ENCODE data around the gene GNB1. TPM values are rescaled to one million over a fixed set of nuclear protein-coding genes. Genes with fewer than 3 reads are reported as not detected.

The GNB1 gene
- total and polyA plus RNA-seq, 2 experiments from 2014 or later: 134 to 175 TPM

DNA sequence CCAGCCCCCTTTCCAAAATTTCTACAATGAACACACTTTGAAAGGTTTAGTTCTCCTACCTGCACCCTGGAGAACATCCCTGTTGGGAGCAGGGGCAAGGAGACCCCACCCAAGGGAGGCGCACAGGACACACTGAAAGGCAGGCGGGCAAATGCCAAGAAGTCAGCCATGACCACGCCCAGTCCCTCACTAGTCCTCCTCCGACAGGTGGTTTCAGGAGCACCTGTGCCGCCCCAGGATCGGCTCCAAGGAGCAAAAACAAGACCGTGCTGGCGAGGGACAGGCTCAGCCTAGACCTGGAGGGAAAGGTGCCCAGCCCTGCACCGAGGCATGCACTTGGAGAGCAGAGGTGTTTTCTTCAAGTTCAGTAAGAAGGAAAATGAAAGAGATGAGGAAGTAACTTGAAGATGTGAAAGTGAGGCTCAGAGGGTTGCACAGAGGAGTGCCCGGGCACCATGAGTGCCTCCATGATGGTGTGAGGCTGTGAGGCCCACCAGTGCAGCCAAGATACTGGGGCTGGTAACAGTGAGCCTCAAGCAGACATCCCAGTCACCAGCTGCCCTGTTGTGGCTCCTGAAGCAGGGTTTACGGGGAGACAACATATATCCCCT is 93.1 kb downstream of the GNB1 start:
- Histone ChIP-seq H3K4me3 (no peak overlapping the region), H3K36me3 (replicated peaks; ENCODE audit: insufficient read depth, low read depth) (peaks cover 4% of the 10 kb centered on the region), H3K4me2 (no peak overlapping the region), H4K20me1 (ENCODE audit: insufficient read depth, poor library complexity, severe bottlenecking) (peaks cover 38% of the 10 kb centered on the region), H3K27ac (no peak overlapping the region), H3K4me1 (ENCODE audit: insufficient read depth) (no peaks in the 10 kb centered on the region), H3K9me3 (ENCODE audit: low read depth) (no peaks in the 10 kb centered on the region), H3K9me2 (replicated peaks; ENCODE audit: insufficient read depth) (no peaks in the 10 kb centered on the region), H3K27me3 (no peaks in the 10 kb centered on the region), H2AFZ (no peak overlapping the region), H3K79me2 (peaks cover 63% of the 10 kb centered on the region)
- WGBS (ENCODE audit: low lambda C conversion rate, missing lambda C conversion rate): 97% methylated on average over 11 of the region's 11 CpGs
- TF ChIP-seq, protein P1, sequence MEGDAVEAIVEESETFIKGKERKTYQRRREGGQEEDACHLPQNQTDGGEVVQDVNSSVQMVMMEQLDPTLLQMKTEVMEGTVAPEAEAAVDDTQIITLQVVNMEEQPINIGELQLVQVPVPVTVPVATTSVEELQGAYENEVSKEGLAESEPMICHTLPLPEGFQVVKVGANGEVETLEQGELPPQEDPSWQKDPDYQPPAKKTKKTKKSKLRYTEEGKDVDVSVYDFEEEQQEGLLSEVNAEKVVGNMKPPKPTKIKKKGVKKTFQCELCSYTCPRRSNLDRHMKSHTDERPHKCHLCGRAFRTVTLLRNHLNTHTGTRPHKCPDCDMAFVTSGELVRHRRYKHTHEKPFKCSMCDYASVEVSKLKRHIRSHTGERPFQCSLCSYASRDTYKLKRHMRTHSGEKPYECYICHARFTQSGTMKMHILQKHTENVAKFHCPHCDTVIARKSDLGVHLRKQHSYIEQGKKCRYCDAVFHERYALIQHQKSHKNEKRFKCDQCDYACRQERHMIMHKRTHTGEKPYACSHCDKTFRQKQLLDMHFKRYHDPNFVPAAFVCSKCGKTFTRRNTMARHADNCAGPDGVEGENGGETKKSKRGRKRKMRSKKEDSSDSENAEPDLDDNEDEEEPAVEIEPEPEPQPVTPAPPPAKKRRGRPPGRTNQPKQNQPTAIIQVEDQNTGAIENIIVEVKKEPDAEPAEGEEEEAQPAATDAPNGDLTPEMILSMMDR (IDR thresholded peaks at IDR 0.05; ENCODE audit: poor library complexity): no peak
- TF ChIP-seq EZH2 (IDR thresholded peaks at IDR 0.05; ENCODE audit: borderline replicate concordance) (no peak), EZH2phosphoT487 (IDR thresholded peaks at IDR 0.05; ENCODE audit: low read depth, severe bottlenecking, unreplicated experiment) (no peak)
- no peak for DNase-seq (ENCODE audit: low spot score)

DNA sequence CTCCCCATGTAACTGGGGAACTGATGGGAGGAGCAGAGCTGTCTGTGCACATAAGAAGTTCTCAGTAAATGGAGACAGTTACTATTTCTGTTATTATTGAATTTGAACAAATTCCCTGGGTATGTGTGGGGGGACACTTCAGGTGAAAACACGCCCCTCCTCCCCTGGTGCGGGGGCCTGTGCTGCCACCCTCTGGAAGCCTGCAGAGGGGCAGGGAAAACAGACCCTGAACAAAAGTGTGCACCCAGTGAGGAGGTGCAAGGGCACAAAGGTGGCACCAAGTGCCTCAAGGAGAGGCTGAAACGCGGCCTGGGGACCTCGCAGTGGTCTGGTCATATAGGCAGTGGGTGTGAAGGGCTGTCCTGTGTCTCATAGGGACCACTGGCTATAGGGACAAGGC is 94.4 kb downstream of the GNB1 start:
- peaks cover 44% of the 10 kb centered on the region for H4K20me1 ChIP-seq (ENCODE audit: insufficient read depth, poor library complexity, severe bottlenecking)

DNA sequence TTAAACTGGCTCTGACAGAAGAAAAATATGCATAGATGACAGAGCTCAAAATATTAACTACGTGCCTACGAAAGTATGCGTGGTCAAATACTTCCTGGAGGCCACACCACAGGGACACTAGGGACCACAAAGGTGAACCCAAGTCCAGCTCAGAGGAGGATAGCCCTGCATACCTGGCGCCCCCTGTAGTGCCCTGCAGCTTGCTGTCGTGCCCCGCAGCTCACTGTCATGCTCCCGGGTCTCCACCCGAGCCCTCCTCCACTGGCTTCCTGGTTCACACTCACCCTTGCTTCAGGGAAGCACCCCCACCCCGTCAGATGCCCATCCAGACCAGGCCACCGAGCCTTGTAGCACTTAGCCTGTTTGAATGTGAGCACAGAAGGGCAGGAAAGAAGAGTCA is 95.9 kb downstream of the GNB1 start:
- TF ChIP-seq, protein P1 (IDR thresholded peaks at IDR 0.05; ENCODE audit: poor library complexity): no peak
- TF ChIP-seq EZH2 (IDR thresholded peaks at IDR 0.05; ENCODE audit: borderline replicate concordance) (no peak), EZH2phosphoT487 (IDR thresholded peaks at IDR 0.05; ENCODE audit: low read depth, severe bottlenecking, unreplicated experiment) (no peak)
- Histone ChIP-seq H4K20me1 (ENCODE audit: insufficient read depth, poor library complexity, severe bottlenecking) (peaks cover 34% of the 10 kb centered on the region), H3K79me2 (peaks cover 45% of the 10 kb centered on the region), H3K9me3 (ENCODE audit: low read depth) (no peaks in the 10 kb centered on the region), H3K4me3 (no peak overlapping the region), H3K4me2 (no peak overlapping the region), H3K27me3 (no peaks in the 10 kb centered on the region), H3K27ac (no peak overlapping the region), H3K4me1 (ENCODE audit: insufficient read depth) (no peaks in the 10 kb centered on the region), H3K36me3 (replicated peaks; ENCODE audit: insufficient read depth, low read depth) (no peaks in the 10 kb centered on the region), H3K9me2 (replicated peaks; ENCODE audit: insufficient read depth) (no peaks in the 10 kb centered on the region), H2AFZ (no peak overlapping the region)
- no peak for DNase-seq (ENCODE audit: low spot score)
- WGBS (ENCODE audit: low lambda C conversion rate, missing lambda C conversion rate): 93% methylated on average over 9 of the region's 10 CpGs

More for the DNA sequence above, 94.4 kb downstream of the GNB1 start:
- H3K9me2 ChIP-seq (replicated peaks; ENCODE audit: insufficient read depth): no peaks in the 10 kb centered on the region
- H3K27ac ChIP-seq: no peak overlapping the region
- WGBS (ENCODE audit: low lambda C conversion rate, missing lambda C conversion rate): 92% methylated on average over 5 of the region's 5 CpGs
- no peak overlapping the region for H3K4me3 ChIP-seq
- H3K27me3 ChIP-seq: no peaks in the 10 kb centered on the region
- H3K4me2 ChIP-seq: no peak overlapping the region
- TF ChIP-seq EZH2 (IDR thresholded peaks at IDR 0.05; ENCODE audit: borderline replicate concordance) (no peak), EZH2phosphoT487 (IDR thresholded peaks at IDR 0.05; ENCODE audit: low read depth, severe bottlenecking, unreplicated experiment) (no peak)
- TF ChIP-seq, protein P1 (IDR thresholded peaks at IDR 0.05; ENCODE audit: poor library complexity): no peak
- peaks cover 55% of the 10 kb centered on the region for H3K79me2 ChIP-seq
- no peak for DNase-seq (ENCODE audit: low spot score)
- no peaks in the 10 kb centered on the region for H3K9me3 ChIP-seq (ENCODE audit: low read depth)
- no peaks in the 10 kb centered on the region for H3K4me1 ChIP-seq (ENCODE audit: insufficient read depth)
- no peak overlapping the region for H2AFZ ChIP-seq
- H3K36me3 ChIP-seq (replicated peaks; ENCODE audit: insufficient read depth, low read depth): no peaks in the 10 kb centered on the region
